HL-60/S4 treated with phorbol 12-myristate 13-acetate at 8.2 ng/mL for 4 days and 3 days (cell line): Measurements from ENCODE around the gene EXOC3L4.

Experiments used
- in situ Hi-C: fragments of 300-500 bp; cut with MboI; formaldehyde crosslinking; loops from 2 replicates; pipeline ENCODE4 v1.15.0; 2022; ENCODE audit warnings: low sequenced_read_pairs

Gene EXOC3L4

GRCh38 chr14:103070263-103070885 lies 24.2 kb upstream of the EXOC3L4 start:
- in situ Hi-C loops, result no loop called here

- in situ Hi-C loops, result no loop called here
These were observed 23.5 kb upstream of the EXOC3L4 start for GRCh38 chr14:103070971-103071542.

- in situ Hi-C loops, result no loop called here
These were observed 22.8 kb upstream of the EXOC3L4 start for GRCh38 chr14:103071544-103072251.

- in situ Hi-C loops, result no loop called here
These were observed 21.7 kb upstream of the EXOC3L4 start for GRCh38 chr14:103072595-103073366.

GRCh38 chr14:103073367-103073875 lies 21.1 kb upstream of the EXOC3L4 start:
- in situ Hi-C loops, result no loop called here

GRCh38 chr14:103073876-103074728 lies 20.4 kb upstream of the EXOC3L4 start:
- in situ Hi-C loops, result no loop called here

DNA sequence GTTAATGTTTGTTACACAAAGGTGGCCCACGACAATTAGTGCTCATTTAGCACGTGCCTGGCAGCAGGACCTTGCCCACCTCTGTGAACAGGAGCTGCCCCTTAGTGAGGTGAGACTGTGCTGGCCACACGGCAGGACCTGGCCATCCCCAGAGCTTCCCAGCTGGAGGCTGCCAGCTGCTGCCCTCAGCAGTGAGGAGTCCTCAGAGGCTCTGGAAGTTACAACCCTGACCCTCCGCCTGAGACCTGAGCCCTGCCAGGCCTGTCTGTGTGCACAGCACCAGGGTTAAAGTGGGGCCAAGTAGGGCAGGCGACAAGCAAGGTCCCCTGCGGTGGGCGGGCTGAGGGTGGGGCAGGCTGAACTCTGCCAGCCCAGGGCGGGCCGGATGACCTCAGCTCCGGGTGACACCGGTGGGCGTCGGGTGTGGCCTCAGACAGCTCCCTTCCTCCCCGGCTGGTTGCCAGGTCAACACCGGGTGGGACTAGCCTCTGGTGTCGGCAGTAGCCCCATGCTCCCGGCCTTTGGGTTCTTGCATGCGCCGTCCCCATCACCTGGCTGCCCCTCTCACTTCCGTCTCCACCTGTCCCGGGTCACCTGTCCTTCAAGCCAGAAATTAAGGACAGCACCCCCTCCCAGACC lies 19.7 kb upstream of the EXOC3L4 start:
- in situ Hi-C loops, result no loop called here

- in situ Hi-C loops, result no loop called here
These were observed 16.1 kb upstream of the EXOC3L4 start for GRCh38 chr14:103078420-103078749.

GRCh38 chr14:103078860-103079587 lies 15.5 kb upstream of the EXOC3L4 start:
- in situ Hi-C loops, result no loop called here

DNA sequence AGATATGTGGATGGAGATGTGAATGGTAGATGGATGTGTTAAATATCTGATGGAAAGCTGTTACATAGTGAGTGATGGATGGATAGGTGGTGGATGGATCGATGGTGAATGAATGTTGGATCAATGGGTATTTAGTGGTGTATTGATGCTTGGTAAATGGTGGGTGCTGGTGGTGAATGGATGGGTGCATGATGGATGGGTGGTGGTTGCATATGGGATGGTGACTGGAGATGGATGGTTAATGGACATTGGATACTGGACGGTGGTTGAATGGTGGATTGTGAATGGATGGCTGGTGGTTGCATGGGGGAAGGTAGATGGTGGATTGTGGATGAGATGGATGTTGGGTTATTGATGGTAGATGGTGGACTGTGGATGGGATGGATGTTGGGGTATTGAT lies 12.6 kb upstream of the EXOC3L4 start:
- in situ Hi-C loops, result loop anchor here (10.0 kb wide), 1 partner anchor 213 kb away; no protein-coding TSS in a partner anchor

GRCh38 chr14:103084021-103084919 lies 10.3 kb upstream of the EXOC3L4 start, which contains the start of gene LBHD2:
Gene LBHD2, plus strand, starts transcription at chr14:103084210. Its CDS starts 1,803 bp downstream, at chr14:103086013.
- in situ Hi-C loops, result loop anchor here (10.0 kb wide), 1 partner anchor 211 kb away; no protein-coding TSS in a partner anchor

- in situ Hi-C loops, result loop anchor here (10.0 kb wide), 1 partner anchor 209 kb away; no protein-coding TSS in a partner anchor
These were observed 9.1 kb upstream of the EXOC3L4 start for GRCh38 chr14:103085106-103086091.

- in situ Hi-C loops, result loop anchor here (10.0 kb wide), 1 partner anchor 208 kb away; no protein-coding TSS in a partner anchor
These were observed 7.7 kb upstream of the EXOC3L4 start for GRCh38 chr14:103086771-103087342.

GRCh38 chr14:103087343-103087835 lies 7.1 kb upstream of the EXOC3L4 start:
- in situ Hi-C loops, result loop anchor here (10.0 kb wide), 1 partner anchor 207 kb away; no protein-coding TSS in a partner anchor

GRCh38 chr14:103088921-103089320 lies 5.6 kb upstream of the EXOC3L4 start:
- in situ Hi-C loops, result loop anchor here (10.0 kb wide), 1 partner anchor 206 kb away; no protein-coding TSS in a partner anchor
